ENCODE results near the gene TADA1. TPM values are rescaled to one million over a fixed set of nuclear protein-coding genes. Genes with fewer than 3 reads are reported as not detected.

TADA1 gene
- polyA plus RNA-seq, 2 of the 4 experiments (the other 2 are of a cell fraction) = 11.4 to 25.6 TPM

DNA sequence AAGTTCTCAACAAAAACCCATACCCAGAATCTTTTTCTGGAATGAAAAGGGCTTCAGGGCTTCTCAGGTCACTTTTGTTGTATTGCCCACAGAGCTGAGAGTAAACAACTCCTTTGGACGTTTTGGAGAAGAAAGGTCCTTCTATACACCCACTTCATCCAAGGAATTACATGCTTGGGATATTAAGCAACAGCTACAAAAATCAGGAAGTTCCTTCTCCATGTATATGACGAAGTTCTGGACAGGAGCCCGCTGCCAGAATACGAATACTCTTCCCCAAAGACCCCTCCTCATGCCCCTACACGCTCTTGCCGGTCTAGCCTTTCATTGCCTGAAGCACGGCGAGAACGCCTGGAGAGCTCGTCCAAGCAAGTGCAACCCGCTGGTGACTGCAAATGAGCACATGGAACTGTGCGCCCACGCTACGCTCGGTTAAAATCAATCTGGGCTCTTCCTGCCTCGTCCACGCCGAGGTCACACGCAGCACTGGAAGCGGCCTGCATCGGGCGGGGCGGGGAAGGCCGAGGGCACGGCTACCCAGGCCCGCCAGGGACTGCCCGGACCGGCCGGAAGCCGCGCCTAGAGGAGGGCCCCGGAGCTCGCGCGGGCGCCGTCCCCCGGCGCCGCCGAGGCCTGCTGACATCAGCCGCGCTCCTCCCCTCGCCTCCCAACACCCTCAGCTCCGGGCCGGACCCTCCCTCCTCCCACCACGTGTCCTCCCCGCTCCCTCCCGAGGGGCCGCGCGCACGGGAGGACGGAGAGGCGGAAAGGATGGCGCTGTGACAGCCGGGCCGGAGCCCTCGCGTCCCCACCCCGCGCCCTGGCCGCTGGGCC, 37.1 kb downstream of the TADA1 start, which contains the start of gene POGK (continued):
- TF ChIP-seq RNF2 (IDR thresholded peaks at IDR 0.05; ENCODE audit: borderline replicate concordance, low read depth) (0 out of 2 replicates have a peak, but pooled peaks have one; percentile 60), CBX8 (IDR thresholded peaks at IDR 0.05) (no peak), HDAC2 (IDR thresholded peaks at IDR 0.05) (no peak), FOXS1 (CRISPR knock-in tag; IDR thresholded peaks at IDR 0.05) (no peak), CEBPB (IDR thresholded peaks at IDR 0.05) (peak in 1 of 2 experiments; percentile 48; a peak in 2 of 4 replicates), PHF8 (IDR thresholded peaks at IDR 0.05; ENCODE audit: borderline replicate concordance, low read depth) (peak; percentile 93), NFE2L2 (conservative IDR thresholded peaks at IDR 0.05; ENCODE audit: low read length) (no peak), NR3C1 (IDR thresholded peaks at IDR 0.05) (no peak), FOSB (CRISPR knock-in tag; IDR thresholded peaks at IDR 0.05) (no peak), HOXB13 (CRISPR knock-in tag; IDR thresholded peaks at IDR 0.05; ENCODE audit: low read depth) (no peak), ZFP36 (IDR thresholded peaks at IDR 0.05; ENCODE audit: borderline replicate concordance, partially characterized antibody) (no peak), JUN (IDR thresholded peaks at IDR 0.05) (peak; percentile 59 to 90; a peak in 3 of 5 replicates), EP300 (IDR thresholded peaks at IDR 0.05) (no peak), ZC3H11A (IDR thresholded peaks at IDR 0.05) (no peak), HEYL (CRISPR knock-in tag; IDR thresholded peaks at IDR 0.05) (no peak), RARB (CRISPR knock-in tag; IDR thresholded peaks at IDR 0.05) (no peak), BCL3 (IDR thresholded peaks at IDR 0.05) (peak; percentile 72; the same call in 2 of the 3 replicates), RFX5 (IDR thresholded peaks at IDR 0.05) (peak; percentile 59), POLR2AphosphoS2 (conservative IDR thresholded peaks at IDR 0.05; ENCODE audit: low read length) (no peak), SMC3 (IDR thresholded peaks at IDR 0.05) (no peak), EHF (CRISPR knock-in tag; IDR thresholded peaks at IDR 0.05) (no peak), E2F6 (IDR thresholded peaks at IDR 0.05; ENCODE audit: borderline replicate concordance, low read depth) (peak; percentile 94), TFCP2L1 (CRISPR knock-in tag; IDR thresholded peaks at IDR 0.05) (0 out of 2 replicates have a peak, but pooled peaks have one; percentile 63), POLR2A (IDR thresholded peaks at IDR 0.05; ENCODE audit: low read length) (peak; percentile 87), RCOR1 (IDR thresholded peaks at IDR 0.05; ENCODE audit: low read depth, low read length) (no peak), RAD21 (conservative IDR thresholded peaks at IDR 0.05 in 1 of 2, IDR thresholded peaks at IDR 0.05 in 1 of 2) (no peak)
- TF ChIP-seq, protein P1, sequence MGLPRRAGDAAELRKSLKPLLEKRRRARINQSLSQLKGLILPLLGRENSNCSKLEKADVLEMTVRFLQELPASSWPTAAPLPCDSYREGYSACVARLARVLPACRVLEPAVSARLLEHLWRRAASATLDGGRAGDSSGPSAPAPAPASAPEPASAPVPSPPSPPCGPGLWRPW (IDR thresholded peaks at IDR 0.05) = no peak
- TF ChIP-seq, protein P2, sequence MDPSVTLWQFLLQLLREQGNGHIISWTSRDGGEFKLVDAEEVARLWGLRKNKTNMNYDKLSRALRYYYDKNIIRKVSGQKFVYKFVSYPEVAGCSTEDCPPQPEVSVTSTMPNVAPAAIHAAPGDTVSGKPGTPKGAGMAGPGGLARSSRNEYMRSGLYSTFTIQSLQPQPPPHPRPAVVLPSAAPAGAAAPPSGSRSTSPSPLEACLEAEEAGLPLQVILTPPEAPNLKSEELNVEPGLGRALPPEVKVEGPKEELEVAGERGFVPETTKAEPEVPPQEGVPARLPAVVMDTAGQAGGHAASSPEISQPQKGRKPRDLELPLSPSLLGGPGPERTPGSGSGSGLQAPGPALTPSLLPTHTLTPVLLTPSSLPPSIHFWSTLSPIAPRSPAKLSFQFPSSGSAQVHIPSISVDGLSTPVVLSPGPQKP (IDR thresholded peaks at IDR 0.05; ENCODE audit: low read depth, low read length) = no peak
- TF ChIP-seq, protein P3, sequence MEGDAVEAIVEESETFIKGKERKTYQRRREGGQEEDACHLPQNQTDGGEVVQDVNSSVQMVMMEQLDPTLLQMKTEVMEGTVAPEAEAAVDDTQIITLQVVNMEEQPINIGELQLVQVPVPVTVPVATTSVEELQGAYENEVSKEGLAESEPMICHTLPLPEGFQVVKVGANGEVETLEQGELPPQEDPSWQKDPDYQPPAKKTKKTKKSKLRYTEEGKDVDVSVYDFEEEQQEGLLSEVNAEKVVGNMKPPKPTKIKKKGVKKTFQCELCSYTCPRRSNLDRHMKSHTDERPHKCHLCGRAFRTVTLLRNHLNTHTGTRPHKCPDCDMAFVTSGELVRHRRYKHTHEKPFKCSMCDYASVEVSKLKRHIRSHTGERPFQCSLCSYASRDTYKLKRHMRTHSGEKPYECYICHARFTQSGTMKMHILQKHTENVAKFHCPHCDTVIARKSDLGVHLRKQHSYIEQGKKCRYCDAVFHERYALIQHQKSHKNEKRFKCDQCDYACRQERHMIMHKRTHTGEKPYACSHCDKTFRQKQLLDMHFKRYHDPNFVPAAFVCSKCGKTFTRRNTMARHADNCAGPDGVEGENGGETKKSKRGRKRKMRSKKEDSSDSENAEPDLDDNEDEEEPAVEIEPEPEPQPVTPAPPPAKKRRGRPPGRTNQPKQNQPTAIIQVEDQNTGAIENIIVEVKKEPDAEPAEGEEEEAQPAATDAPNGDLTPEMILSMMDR (IDR thresholded peaks at IDR 0.05) = no peak
- TF ChIP-seq, protein P4, sequence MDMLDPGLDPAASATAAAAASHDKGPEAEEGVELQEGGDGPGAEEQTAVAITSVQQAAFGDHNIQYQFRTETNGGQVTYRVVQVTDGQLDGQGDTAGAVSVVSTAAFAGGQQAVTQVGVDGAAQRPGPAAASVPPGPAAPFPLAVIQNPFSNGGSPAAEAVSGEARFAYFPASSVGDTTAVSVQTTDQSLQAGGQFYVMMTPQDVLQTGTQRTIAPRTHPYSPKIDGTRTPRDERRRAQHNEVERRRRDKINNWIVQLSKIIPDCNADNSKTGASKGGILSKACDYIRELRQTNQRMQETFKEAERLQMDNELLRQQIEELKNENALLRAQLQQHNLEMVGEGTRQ (IDR thresholded peaks at IDR 0.05) = peak; percentile 58
